HEK293T (cell line): ENCODE measurements around the gene ZNF202.

Experiments used
- CTCF ChIA-PET: fragments of 350-600 bp; formaldehyde crosslinking; extraction: SDS; loops from one replicate; lab custom pipeline; 2021; ENCODE audit warnings: antibody characterized with exemption, inconsistent platforms; lab: Yijun Ruan, JAX
- POLR2A ChIA-PET: fragments of 350-600 bp; formaldehyde crosslinking; extraction: SDS; loops from one replicate; lab custom pipeline; 2020; ENCODE audit warnings: antibody characterized with exemption, inconsistent platforms; lab: Yijun Ruan, JAX
- DNase-seq: peaks from one replicate; pipeline ENCODE4 v3.0.0; 2012; ENCODE audit warnings: mixed read lengths; ENCODE audit errors: extremely low spot score
- ARNT ChIP-seq: fragments of 450-650 bp; IDR thresholded peaks from 2 replicates; pipeline ENCODE4 v1.6.1; 2017; ENCODE audit warnings: mild to moderate bottlenecking
- BHLHE40 ChIP-seq: fragments of 450-650 bp; IDR thresholded peaks from 2 replicates; pipeline ENCODE4 v1.6.1; 2016; ENCODE audit warnings: mild to moderate bottlenecking, moderate library complexity, borderline replicate concordance
- CTBP1 ChIP-seq: fragments of 450-650 bp; IDR thresholded peaks from 2 replicates; pipeline ENCODE4 v1.6.1; 2016; ENCODE audit warnings: borderline replicate concordance
- ELF4 ChIP-seq: fragments of 450-650 bp; IDR thresholded peaks from 2 replicates; pipeline ENCODE4 v1.6.1; 2017; ENCODE audit warnings: antibody characterized with exemption
- FOXA1 ChIP-seq: fragments of 450-650 bp; IDR thresholded peaks from 2 replicates; pipeline ENCODE4 v1.6.1; 2016; ENCODE audit warnings: mild to moderate bottlenecking
- FOXK2 ChIP-seq: fragments of 450-650 bp; IDR thresholded peaks from 2 replicates; pipeline ENCODE4 v1.6.1; 2016; ENCODE audit warnings: mild to moderate bottlenecking
- FOXM1 ChIP-seq: fragments of 450-650 bp; IDR thresholded peaks from 2 replicates; pipeline ENCODE4 v1.6.1; 2017; ENCODE audit warnings: mild to moderate bottlenecking, borderline replicate concordance
- HDGF ChIP-seq: fragments of 450-650 bp; IDR thresholded peaks from 2 replicates; pipeline ENCODE4 v1.6.1; 2017; ENCODE audit warnings: antibody characterized with exemption, borderline replicate concordance
- L3MBTL2 ChIP-seq: fragments of 450-650 bp; conservative IDR thresholded peaks from 2 replicates; pipeline ENCODE4 v1.6.1; 2016; ENCODE audit warnings: mild to moderate bottlenecking
- LEF1 ChIP-seq: fragments of 450-650 bp; IDR thresholded peaks from 2 replicates; pipeline ENCODE4 v1.6.1; 2017; ENCODE audit warnings: mild to moderate bottlenecking, borderline replicate concordance
- NFRKB ChIP-seq: fragments of 450-650 bp; IDR thresholded peaks from 2 replicates; pipeline ENCODE4 v1.6.1; 2016; ENCODE audit warnings: mild to moderate bottlenecking, moderate library complexity
- PKNOX1 ChIP-seq: fragments of 450-650 bp; IDR thresholded peaks from 2 replicates; pipeline ENCODE4 v1.6.1; 2016
- SP1 ChIP-seq: fragments of 450-650 bp; IDR thresholded peaks from 2 replicates; pipeline ENCODE4 v1.6.1; 2017
- SUZ12 ChIP-seq: fragments of 450-650 bp; IDR thresholded peaks from 2 replicates; pipeline ENCODE4 v1.6.1; 2016; ENCODE audit warnings: mild to moderate bottlenecking
- TARDBP ChIP-seq: fragments of 450-650 bp; IDR thresholded peaks from 2 replicates; pipeline ENCODE4 v1.6.1; 2016
- ZNF384 ChIP-seq: fragments of 450-650 bp; IDR thresholded peaks from 2 replicates; pipeline ENCODE4 v1.6.1; 2016

Gene ZNF202

GRCh38 chr11:123741159-123742030 lies at the start of gene ZNF202:
ZNF202 (minus strand) TSS chr11:123741660; CDS start chr11:123730888, 10,772 bp downstream.
- CTCF ChIA-PET = no interaction called here
- TF ChIP-seq FOXA1 = no peak
- TF ChIP-seq L3MBTL2 = peak; percentile 96
- peak; percentile 25; the same call in 1 of the 2 replicates for TF ChIP-seq ELF4
- peak; percentile 92 for DNase-seq
- POLR2A ChIA-PET = no interaction called here

GRCh38 chr11:123783536-123783935 lies 42.1 kb upstream of the ZNF202 start:
- ChIA-PET CTCF (no interaction called here), POLR2A (no interaction called here)
- no peak for DNase-seq
- TF ChIP-seq PKNOX1 = no peak
- no peak for TF ChIP-seq L3MBTL2
- no peak for TF ChIP-seq TARDBP
- TF ChIP-seq FOXA1 = no peak
- no peak for TF ChIP-seq CTBP1

DNA sequence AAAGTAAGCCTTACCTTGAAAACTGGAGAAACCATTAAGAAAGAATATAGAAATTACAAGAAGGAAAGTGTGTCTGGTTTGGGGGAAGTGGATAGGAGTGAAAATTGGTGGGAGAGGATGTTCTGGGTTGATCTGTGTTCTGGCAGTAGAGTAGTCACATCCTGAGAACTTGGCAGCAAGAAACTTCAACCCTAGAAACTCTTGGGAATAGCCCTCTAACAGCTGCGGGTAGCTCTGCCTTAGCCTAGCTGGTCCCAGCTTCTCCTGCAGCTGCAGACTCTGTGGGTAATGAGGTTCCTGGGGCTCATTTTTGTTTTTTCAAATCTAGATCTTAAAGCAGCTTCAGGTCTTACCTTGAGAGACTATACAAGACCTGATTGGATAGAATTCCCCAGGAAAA lies 37.1 kb upstream of the ZNF202 start:
- no peak for DNase-seq
- CTCF ChIA-PET = no interaction called here
- TF ChIP-seq SUZ12 (no peak), FOXA1 (no peak), CTBP1 (no peak), NFRKB (no peak), ELF4 (no peak), ARNT (no peak), L3MBTL2 (no peak), PKNOX1 (no peak), LEF1 (no peak)
- POLR2A ChIA-PET = no interaction called here

GRCh38 chr11:123775715-123776549 lies 34.5 kb upstream of the ZNF202 start:
- no peak for TF ChIP-seq L3MBTL2
- TF ChIP-seq SP1 = no peak
- no peak for TF ChIP-seq CTBP1
- no peak for TF ChIP-seq HDGF
- TF ChIP-seq ZNF384 = no peak
- TF ChIP-seq NFRKB = no peak
- no peak for TF ChIP-seq FOXM1
- no peak for TF ChIP-seq LEF1
- TF ChIP-seq ARNT = no peak
- no peak for TF ChIP-seq TARDBP
- no peak for DNase-seq
- CTCF ChIA-PET = no interaction called here
- POLR2A ChIA-PET = no interaction called here

DNA sequence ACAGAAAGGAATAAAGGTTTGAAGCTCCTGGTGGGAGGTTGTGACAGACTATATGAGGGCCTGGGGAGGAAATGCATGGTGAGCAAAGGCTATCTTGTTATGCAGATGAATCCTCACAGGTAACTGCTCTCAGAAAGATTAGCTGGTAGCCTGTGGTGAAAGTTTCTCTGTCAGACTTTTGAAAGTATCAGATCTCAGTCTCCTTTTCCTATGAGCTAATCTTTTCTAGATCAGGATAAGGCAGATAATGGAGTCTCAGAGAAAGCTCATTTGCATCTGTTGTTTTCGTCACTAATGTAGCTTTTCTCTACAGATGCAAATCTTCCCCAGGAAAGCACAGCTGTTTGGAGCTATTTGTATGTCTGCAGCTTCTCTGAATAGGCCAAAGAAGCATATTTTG lies 33.8 kb upstream of the ZNF202 start:
- POLR2A ChIA-PET = no interaction called here
- TF ChIP-seq SUZ12 (no peak), FOXK2 (no peak), ARNT (no peak), ELF4 (no peak), FOXA1 (no peak), L3MBTL2 (no peak), NFRKB (no peak), FOXM1 (no peak)
- no peak for DNase-seq
- CTCF ChIA-PET = no interaction called here

- TF ChIP-seq SP1 = no peak
- no peak for TF ChIP-seq CTBP1
- TF ChIP-seq TARDBP = no peak
- TF ChIP-seq ZNF384 = no peak
- no peak for TF ChIP-seq BHLHE40
- no peak for TF ChIP-seq LEF1
- TF ChIP-seq FOXK2 = no peak
- no peak for TF ChIP-seq HDGF
- TF ChIP-seq NFRKB = no peak
- no peak for TF ChIP-seq FOXA1
- TF ChIP-seq L3MBTL2 = no peak
- no peak for TF ChIP-seq ELF4
- no peak for TF ChIP-seq SUZ12
- TF ChIP-seq ARNT = no peak
- TF ChIP-seq PKNOX1 = no peak
- DNase-seq = no peak
- ChIA-PET POLR2A (no interaction called here), CTCF (no interaction called here)
These were observed 32.5 kb upstream of the ZNF202 start for GRCh38 chr11:123773959-123774358.
